Loucy (cell line): ENCODE measurements around the gene NUP88.
A peak's percentile ranks its signal among the peaks of the same experiment; 100 is the strongest.
"Not testable (repeated sequence)": the region's sequence is repeated elsewhere in the genome, so short reads cannot be mapped to it uniquely, and the experiment has no call there.

ENCODE experiments used
- H2AFZ ChIP-seq: fragments of 200-600 bp; sonication (generic); 2 replicates; pipeline ENCODE4 v1.6.0; 2016; ENCODE audit warnings: antibody characterized with exemption, mild to moderate bottlenecking, low read length, moderate library complexity
- H3F3A ChIP-seq: fragments of 200-600 bp; 2 replicates; pipeline ENCODE4 v1.6.0; 2016; ENCODE audit warnings: antibody characterized with exemption, low read depth, mild to moderate bottlenecking
- H3K27me3 ChIP-seq: fragments of 200-600 bp; sonication (generic); 2 replicates; pipeline ENCODE4 v1.6.1; 2014; ENCODE audit warnings: low read length, mild to moderate bottlenecking; ENCODE audit not compliant: insufficient read depth, poor library complexity, severe bottlenecking
- H3K36me3 ChIP-seq: fragments of 200-600 bp; sonication (generic); 2 replicates; pipeline ENCODE4 v1.6.1; 2016; ENCODE audit warnings: low read length; ENCODE audit not compliant: insufficient read depth
- H3K4me1 ChIP-seq: fragments of 200-600 bp; sonication (generic); 2 replicates; pipeline ENCODE4 v1.5.1; 2014; ENCODE audit warnings: low read length, mild to moderate bottlenecking; ENCODE audit not compliant: insufficient read depth, poor library complexity, severe bottlenecking
- H3K4me2 ChIP-seq: fragments of 200-600 bp; sonication (generic); 2 replicates; pipeline ENCODE4 v1.6.0; 2014; ENCODE audit warnings: antibody characterized with exemption, low read length, low read depth, mild to moderate bottlenecking; ENCODE audit not compliant: poor library complexity, severe bottlenecking
- H3K4me3 ChIP-seq: fragments of 200-600 bp; sonication (generic); 2 replicates; pipeline ENCODE4 v1.5.1; 2014; ENCODE audit warnings: low read length, mild to moderate bottlenecking, mixed read lengths; ENCODE audit not compliant: poor library complexity, severe bottlenecking
- H3K79me2 ChIP-seq: fragments of 200-600 bp; sonication (generic); 2 replicates; pipeline ENCODE4 v1.6.1; 2014; ENCODE audit warnings: low read length; ENCODE audit not compliant: insufficient read depth
- H3K9ac ChIP-seq: fragments of 200-600 bp; sonication (generic); 2 replicates; pipeline ENCODE4 v1.6.0; 2014; ENCODE audit warnings: mild to moderate bottlenecking, low read depth, low read length, moderate library complexity; ENCODE audit not compliant: poor library complexity, severe bottlenecking
- H3K9me2 ChIP-seq: fragments of 200-600 bp; sonication (generic); replicated peaks from 2 replicates; pipeline ENCODE4 v1.6.1; 2016; ENCODE audit warnings: low read depth, low read length, mixed read lengths
- H3K9me3 ChIP-seq: fragments of 200-600 bp; sonication (generic); 2 replicates; pipeline ENCODE4 v1.6.1; 2014; ENCODE audit warnings: mild to moderate bottlenecking, antibody characterized with exemption, low read length, low read depth; ENCODE audit not compliant: insufficient read depth
- H4K20me1 ChIP-seq: fragments of 200-600 bp; sonication (generic); 2 replicates; pipeline ENCODE4 v1.6.0; 2014; ENCODE audit warnings: antibody characterized with exemption, low read length, mild to moderate bottlenecking; ENCODE audit not compliant: insufficient read depth, poor library complexity, severe bottlenecking
- EZH2phosphoT487 ChIP-seq: fragments of 200-600 bp; IDR thresholded peaks from 2 replicates; pipeline ENCODE4 v1.6.1; 2018; ENCODE audit warnings: antibody characterized with exemption, mild to moderate bottlenecking, moderate library complexity, borderline replicate concordance
- TF ChIP-seq, protein P1 (sequence below): fragments of 200-600 bp; sonication (generic); conservative IDR thresholded peaks from 2 replicates; pipeline ENCODE4 v1.5.1; 2014; ENCODE audit warnings: mild to moderate bottlenecking, antibody characterized with exemption, low read length

NUP88 gene

DNA sequence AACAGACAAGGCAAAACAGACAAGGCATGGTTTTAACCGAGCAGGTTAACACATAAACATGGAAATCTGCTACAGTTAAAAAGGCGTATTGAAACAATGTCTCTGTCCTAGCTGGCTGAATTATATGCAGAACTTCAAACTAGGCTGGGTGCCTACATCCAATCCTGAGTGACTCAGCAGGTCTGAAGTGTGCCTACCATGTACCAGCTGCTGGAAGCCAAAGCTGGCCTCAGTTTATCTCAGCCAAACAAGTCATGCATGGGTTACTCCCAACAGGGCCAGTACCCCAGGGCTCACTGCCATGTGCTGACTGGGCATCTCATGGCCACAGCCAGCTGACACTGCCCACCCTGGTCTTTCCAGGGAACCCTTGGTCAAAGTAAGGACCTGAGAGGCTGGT, 15.5 kb upstream of the NUP88 start:
- Histone ChIP-seq H4K20me1 (peaks cover 41% of the 10 kb centered on the region), H3K9me2 (no peaks in the 10 kb centered on the region), H3K79me2 (peaks cover 53% of the 10 kb centered on the region), H3K9me3 (no peaks in the 10 kb centered on the region), H3K27me3 (no peaks in the 10 kb centered on the region), H3K36me3 (peaks cover 50% of the 10 kb centered on the region; the same call in 1 of the 2 replicates), H3F3A (0 out of 2 replicates have a peak, but pooled peaks cover 3% of the 10 kb centered on the region), H3K9ac (peak overlapping the region; percentile 29), H3K4me3 (peak overlapping the region; percentile 39), H3K4me1 (peaks cover 32% of the 10 kb centered on the region), H2AFZ (no peak overlapping the region), H3K4me2 (peak overlapping the region; percentile 97)
- TF ChIP-seq EZH2phosphoT487 = no peak
- TF ChIP-seq, protein P1, sequence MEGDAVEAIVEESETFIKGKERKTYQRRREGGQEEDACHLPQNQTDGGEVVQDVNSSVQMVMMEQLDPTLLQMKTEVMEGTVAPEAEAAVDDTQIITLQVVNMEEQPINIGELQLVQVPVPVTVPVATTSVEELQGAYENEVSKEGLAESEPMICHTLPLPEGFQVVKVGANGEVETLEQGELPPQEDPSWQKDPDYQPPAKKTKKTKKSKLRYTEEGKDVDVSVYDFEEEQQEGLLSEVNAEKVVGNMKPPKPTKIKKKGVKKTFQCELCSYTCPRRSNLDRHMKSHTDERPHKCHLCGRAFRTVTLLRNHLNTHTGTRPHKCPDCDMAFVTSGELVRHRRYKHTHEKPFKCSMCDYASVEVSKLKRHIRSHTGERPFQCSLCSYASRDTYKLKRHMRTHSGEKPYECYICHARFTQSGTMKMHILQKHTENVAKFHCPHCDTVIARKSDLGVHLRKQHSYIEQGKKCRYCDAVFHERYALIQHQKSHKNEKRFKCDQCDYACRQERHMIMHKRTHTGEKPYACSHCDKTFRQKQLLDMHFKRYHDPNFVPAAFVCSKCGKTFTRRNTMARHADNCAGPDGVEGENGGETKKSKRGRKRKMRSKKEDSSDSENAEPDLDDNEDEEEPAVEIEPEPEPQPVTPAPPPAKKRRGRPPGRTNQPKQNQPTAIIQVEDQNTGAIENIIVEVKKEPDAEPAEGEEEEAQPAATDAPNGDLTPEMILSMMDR = no peak

DNA sequence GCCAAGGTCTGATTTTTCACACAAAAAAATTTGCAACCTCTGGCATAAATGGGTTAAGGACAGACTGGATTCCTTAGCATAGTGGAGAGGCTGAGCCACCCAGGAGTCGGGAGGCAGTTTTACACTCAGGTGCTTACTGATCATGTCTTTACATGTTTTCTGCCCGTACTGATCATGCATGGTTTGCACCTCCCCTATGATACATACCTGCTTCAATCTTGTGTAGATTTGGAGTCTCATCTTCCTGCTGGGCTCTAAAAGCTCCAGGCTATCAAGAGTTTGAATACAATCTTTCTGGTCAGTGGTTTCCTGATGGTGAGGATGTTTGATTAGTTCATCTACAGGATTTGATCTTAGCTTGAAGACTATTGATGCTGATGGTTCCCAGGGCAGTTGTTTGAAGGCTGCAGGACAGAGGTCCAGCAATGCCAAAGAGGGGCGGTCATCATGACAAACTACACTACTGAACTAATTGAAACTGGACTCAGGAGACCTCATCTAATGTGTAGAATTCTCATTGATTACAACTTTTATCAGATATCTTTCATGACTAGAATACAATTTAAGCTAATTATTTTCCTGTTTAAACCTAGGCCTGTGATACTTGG, 12.6 kb upstream of the NUP88 start:
- Histone ChIP-seq H3K9me3 (no peaks in the 10 kb centered on the region), H2AFZ (no peak overlapping the region), H3K36me3 (peaks cover 72% of the 10 kb centered on the region; the same call in 1 of the 2 replicates), H3K27me3 (no peaks in the 10 kb centered on the region), H4K20me1 (peaks cover 26% of the 10 kb centered on the region), H3K79me2 (peaks cover 34% of the 10 kb centered on the region), H3K9ac (no peak overlapping the region), H3K4me3 (no peak overlapping the region), H3K4me1 (peaks cover 16% of the 10 kb centered on the region), H3F3A (0 out of 2 replicates have a peak, but pooled peaks cover 3% of the 10 kb centered on the region), H3K9me2 (no peaks in the 10 kb centered on the region), H3K4me2 (no peak overlapping the region)
- TF ChIP-seq EZH2phosphoT487 = no peak
- TF ChIP-seq, protein P1 = no peak

DNA sequence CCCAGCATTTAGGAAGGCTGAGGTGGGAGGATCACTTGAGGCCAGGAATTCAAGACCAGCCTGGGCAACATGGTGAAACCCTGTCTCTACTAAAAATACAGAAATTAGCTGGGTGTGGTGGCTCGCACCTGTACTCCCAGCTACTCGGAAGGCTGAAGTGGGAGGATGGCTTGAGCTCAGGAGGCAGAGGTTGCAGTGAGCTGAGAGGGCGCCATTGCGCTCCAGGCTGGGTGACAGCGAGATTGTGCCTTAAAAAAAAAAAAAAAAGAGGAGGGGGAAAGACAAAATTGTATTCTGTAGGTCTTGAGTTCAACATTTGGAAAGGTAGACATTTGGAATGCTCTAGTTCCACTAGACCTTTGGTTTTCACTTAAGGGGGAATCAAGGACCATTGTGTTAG, 11.8 kb upstream of the NUP88 start:
- H3F3A ChIP-seq, H3K9me2 ChIP-seq, H3K9me3 ChIP-seq, H3K9ac ChIP-seq, H3K27me3 ChIP-seq, H3K4me3 ChIP-seq, H3K4me1 ChIP-seq, H2AFZ ChIP-seq, H3K4me2 ChIP-seq: not testable (repeated sequence)
- TF ChIP-seq, protein P1 = peak; percentile 29; the same call in 1 of the 2 replicates
- Histone ChIP-seq H3K36me3 (peaks cover 74% of the 10 kb centered on the region), H3K79me2 (peaks cover 26% of the 10 kb centered on the region), H4K20me1 (peaks cover 18% of the 10 kb centered on the region)
